ENCODE data around the gene CHD1L. TPM values are rescaled to one million over a fixed set of nuclear protein-coding genes. Genes with fewer than 3 reads are reported as not detected.

The CHD1L gene
- total RNA-seq, 6 donors from 2014 or later = 24.8 to 48.6 (median 34.6) TPM

DNA sequence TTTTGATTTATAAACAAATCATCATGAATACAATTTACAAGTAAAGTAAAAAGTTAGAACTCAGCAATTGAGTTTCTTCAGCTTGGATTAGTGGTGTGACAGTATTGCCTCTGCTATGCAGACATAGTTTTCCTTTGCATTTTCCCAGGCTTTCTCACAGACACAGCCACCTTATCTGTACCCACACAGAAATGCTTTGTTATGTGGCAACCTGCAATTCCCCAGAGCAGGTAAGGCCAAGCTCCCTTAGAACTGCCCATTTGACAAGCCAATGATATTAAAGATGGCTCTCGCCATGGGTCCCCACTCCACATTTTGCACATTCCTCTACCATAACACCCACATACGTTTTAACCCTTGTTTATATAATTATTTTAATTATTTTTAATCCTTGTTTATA lies 31.5 kb upstream of the CHD1L start:
- Histone ChIP-seq H3K4me1 (peaks cover 0 to 7% (median 2%) of the 10 kb centered on the region in 4 donors), H3K36me3 (peaks cover 4 to 14% (median 7%) of the 10 kb centered on the region in 4 donors), H3K27ac (no peak overlapping the region), H3K27me3 (no peaks in the 10 kb centered on the region), H3K9me3 (no peaks in the 10 kb centered on the region), H3K4me3 (no peak overlapping the region)
- ATAC-seq (ENCODE audit: low FRiP score in 2 of 2) (no peak), DNase-seq (no peak)
- TF ChIP-seq, protein P1, sequence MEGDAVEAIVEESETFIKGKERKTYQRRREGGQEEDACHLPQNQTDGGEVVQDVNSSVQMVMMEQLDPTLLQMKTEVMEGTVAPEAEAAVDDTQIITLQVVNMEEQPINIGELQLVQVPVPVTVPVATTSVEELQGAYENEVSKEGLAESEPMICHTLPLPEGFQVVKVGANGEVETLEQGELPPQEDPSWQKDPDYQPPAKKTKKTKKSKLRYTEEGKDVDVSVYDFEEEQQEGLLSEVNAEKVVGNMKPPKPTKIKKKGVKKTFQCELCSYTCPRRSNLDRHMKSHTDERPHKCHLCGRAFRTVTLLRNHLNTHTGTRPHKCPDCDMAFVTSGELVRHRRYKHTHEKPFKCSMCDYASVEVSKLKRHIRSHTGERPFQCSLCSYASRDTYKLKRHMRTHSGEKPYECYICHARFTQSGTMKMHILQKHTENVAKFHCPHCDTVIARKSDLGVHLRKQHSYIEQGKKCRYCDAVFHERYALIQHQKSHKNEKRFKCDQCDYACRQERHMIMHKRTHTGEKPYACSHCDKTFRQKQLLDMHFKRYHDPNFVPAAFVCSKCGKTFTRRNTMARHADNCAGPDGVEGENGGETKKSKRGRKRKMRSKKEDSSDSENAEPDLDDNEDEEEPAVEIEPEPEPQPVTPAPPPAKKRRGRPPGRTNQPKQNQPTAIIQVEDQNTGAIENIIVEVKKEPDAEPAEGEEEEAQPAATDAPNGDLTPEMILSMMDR (IDR thresholded peaks at IDR 0.05) = no peak
- no peak for TF ChIP-seq POLR2A (IDR thresholded peaks at IDR 0.05)
- TF ChIP-seq POLR2AphosphoS5 (IDR thresholded peaks at IDR 0.05) = no peak
- no peak for TF ChIP-seq EP300 (IDR thresholded peaks at IDR 0.05)
- 70 to 71% methylated on average over 2 of the region's 2 CpGs for WGBS, 2 donors

DNA sequence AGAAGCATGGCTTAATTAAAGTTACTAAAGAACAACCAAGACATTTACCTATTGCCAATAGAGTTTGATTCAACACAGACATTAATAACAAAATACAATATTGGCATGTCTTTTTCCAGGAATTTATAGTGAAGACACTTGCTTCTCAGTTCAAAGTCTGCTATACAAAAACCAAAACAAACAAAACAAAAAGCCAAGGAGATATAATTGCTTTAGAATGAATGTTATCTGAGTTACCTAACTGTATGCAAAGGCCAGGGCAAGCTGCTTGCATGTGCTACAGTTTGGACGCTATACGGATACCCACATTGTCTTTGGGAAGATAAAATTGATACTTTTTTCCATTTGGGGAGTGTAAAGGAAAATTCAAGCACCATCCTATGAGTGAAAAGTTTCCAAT lies 30.9 kb upstream of the CHD1L start:
- no peak for ATAC-seq (ENCODE audit: low FRiP score in 2 of 2)
- H3K9me3 ChIP-seq = no peaks in the 10 kb centered on the region
- H3K36me3 ChIP-seq = peaks cover 4 to 14% (median 7%) of the 10 kb centered on the region in 4 donors
- no peak overlapping the region for H3K4me3 ChIP-seq
- H3K27ac ChIP-seq = no peak overlapping the region
- peaks cover 0 to 7% (median 2%) of the 10 kb centered on the region in 4 donors for H3K4me1 ChIP-seq
- 100% methylated on average over 2 of the region's 2 CpGs for WGBS, 2 donors
- H3K27me3 ChIP-seq = no peaks in the 10 kb centered on the region
- no peak for DNase-seq
- TF ChIP-seq POLR2AphosphoS5 (IDR thresholded peaks at IDR 0.05) = no peak
- TF ChIP-seq POLR2A (IDR thresholded peaks at IDR 0.05) = no peak
- no peak for TF ChIP-seq EP300 (IDR thresholded peaks at IDR 0.05)
- TF ChIP-seq, protein P1 (IDR thresholded peaks at IDR 0.05) = no peak

DNA sequence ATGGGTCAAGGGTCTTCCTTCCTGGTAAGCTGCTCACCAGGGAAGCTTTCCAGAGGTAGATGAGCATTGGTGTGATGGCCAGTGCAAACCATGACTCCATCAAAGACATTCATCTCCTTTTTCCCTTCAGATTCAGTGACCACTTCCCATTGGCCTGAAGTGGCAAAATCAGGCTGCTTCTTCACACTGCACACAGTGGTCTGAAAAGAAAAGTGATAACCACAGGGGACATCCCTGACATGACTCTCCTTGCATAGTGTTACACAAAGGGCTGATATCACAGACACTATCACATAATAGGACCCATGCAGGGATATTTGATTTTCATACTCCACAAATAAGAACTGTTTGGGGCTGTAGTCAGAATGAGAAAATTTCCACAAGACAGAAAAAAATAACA lies 29.2 kb upstream of the CHD1L start:
- ATAC-seq (ENCODE audit: low FRiP score in 2 of 2) (no peak), DNase-seq (no peak)
- H3K4me3 ChIP-seq = no peak overlapping the region
- H3K4me1 ChIP-seq = peaks cover 0 to 7% (median 2%) of the 10 kb centered on the region in 4 donors
- no peaks in the 10 kb centered on the region for H3K9me3 ChIP-seq
- no peaks in the 10 kb centered on the region for H3K27me3 ChIP-seq
- H3K36me3 ChIP-seq = peaks cover 0 to 14% (median 4%) of the 10 kb centered on the region in 4 donors
- H3K27ac ChIP-seq = no peak overlapping the region
- TF ChIP-seq POLR2A (IDR thresholded peaks at IDR 0.05) = no peak
- TF ChIP-seq, protein P1 (IDR thresholded peaks at IDR 0.05) = no peak
- TF ChIP-seq EP300 (IDR thresholded peaks at IDR 0.05) = no peak
- TF ChIP-seq POLR2AphosphoS5 (IDR thresholded peaks at IDR 0.05) = no peak

DNA sequence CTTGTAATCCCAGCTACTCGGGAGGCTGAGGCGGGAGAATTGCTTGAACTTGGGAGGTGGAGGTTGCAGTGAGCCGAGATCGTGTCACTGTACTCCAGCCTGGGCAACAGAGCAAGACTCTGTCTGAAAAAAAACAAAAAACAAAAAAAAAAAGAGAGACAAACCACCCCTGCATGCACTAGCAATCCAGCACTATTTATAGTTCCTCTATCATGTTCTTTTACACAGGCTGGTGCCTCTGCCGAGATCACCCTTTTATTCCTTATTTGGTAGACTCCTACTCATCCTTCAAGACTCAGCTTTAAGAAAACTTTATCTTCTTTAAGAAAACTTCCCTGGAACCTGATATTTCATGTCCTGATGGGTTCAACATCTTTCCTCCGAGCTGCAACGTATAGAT lies 28.2 kb upstream of the CHD1L start:
- TF ChIP-seq POLR2AphosphoS5 (IDR thresholded peaks at IDR 0.05) (no peak), EP300 (IDR thresholded peaks at IDR 0.05) (no peak), POLR2A (IDR thresholded peaks at IDR 0.05) (no peak)
- TF ChIP-seq, protein P1 (IDR thresholded peaks at IDR 0.05) = no peak
- H3K27ac ChIP-seq = no peak overlapping the region
- WGBS, 2 donors = 76 to 89% methylated on average over 7 of the region's 7 CpGs
- peaks cover 0 to 7% (median 5%) of the 10 kb centered on the region in 4 donors for H3K4me1 ChIP-seq
- H3K27me3 ChIP-seq = no peaks in the 10 kb centered on the region
- peaks cover 0 to 14% (median 2%) of the 10 kb centered on the region in 4 donors for H3K36me3 ChIP-seq
- no peak for DNase-seq
- H3K4me3 ChIP-seq = no peak overlapping the region
- H3K9me3 ChIP-seq = no peaks in the 10 kb centered on the region
- ATAC-seq (ENCODE audit: low FRiP score in 2 of 2) = no peak

DNA sequence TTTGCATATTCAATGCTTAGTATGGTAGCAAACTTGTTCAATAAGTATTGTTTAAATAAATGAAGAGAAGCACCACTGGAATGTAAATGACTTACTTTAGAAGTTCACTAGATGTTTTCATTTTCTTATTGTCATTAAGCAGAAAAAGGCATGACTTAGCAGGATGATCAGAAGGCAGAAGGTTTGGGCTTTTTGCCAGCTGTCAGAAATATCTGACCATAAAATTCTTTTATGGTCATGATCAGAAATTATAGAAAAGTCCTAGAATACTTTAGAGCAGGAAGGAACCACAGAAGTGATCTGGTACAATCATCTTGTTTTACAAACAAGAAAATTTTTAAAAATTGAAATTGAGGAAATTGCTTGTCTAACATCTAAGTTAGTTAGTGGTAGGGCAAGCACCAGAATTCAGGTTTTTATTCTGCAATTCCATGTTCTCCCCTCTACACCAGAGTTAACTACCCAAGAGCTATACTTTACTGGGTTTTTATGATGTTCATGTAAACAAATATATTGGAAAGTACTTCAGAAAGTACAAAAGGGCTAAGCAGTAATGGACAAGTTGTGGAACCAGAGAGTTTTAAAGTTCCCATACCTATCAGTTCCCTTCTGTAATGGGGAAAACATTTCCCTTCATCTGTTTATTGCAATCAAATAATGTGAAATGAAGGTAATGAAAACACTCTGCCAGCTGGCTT lies 27.5 kb upstream of the CHD1L start:
- DNase-seq = no peak
- no peak for ATAC-seq (ENCODE audit: low FRiP score in 2 of 2)
- H3K27ac ChIP-seq = no peak overlapping the region
- H3K36me3 ChIP-seq = peaks cover 0 to 14% (median 2%) of the 10 kb centered on the region in 4 donors
- no peaks in the 10 kb centered on the region for H3K27me3 ChIP-seq
- H3K4me3 ChIP-seq = no peak overlapping the region
- peaks cover 0 to 7% (median 5%) of the 10 kb centered on the region in 4 donors for H3K4me1 ChIP-seq
- TF ChIP-seq, protein P1 (IDR thresholded peaks at IDR 0.05) = no peak
- TF ChIP-seq EP300 (IDR thresholded peaks at IDR 0.05) (no peak), POLR2AphosphoS5 (IDR thresholded peaks at IDR 0.05) (no peak), POLR2A (IDR thresholded peaks at IDR 0.05) (no peak)
- H3K9me3 ChIP-seq = no peaks in the 10 kb centered on the region
